Activated CD8-positive, alpha-beta T cell treated with anti-CD3 and anti-CD28 coated beads, Interleukin-2, amount 10 ng/mL, durations not matched to agents 7 days and 5 days (primary cell): ENCODE measurements around the gene MRNIP. TPM values are rescaled to one million over a fixed set of nuclear protein-coding genes. Genes with fewer than 3 reads are reported as not detected.
A peak's percentile ranks its signal among the peaks of the same experiment; 100 is the strongest.

Experiments used
- ATAC-seq: fragments of 150-1000 bp; cut with Tn5 transposase; one replicate; pipeline ENCODE4 v1.10.0; 2021; ENCODE audit warnings: moderate library complexity
- CTCF ChIA-PET: fragments of 350-600 bp; sonication (Branson Sonifier 250); formaldehyde crosslinking; loops from one replicate; lab custom pipeline; 2021; ENCODE audit warnings: antibody characterized with exemption; lab: Charles Lee
- POLR2A ChIA-PET: fragments of 350-600 bp; sonication (Branson Sonifier 250); formaldehyde crosslinking; loops from one replicate; lab custom pipeline; 2021; ENCODE audit warnings: antibody characterized with exemption; lab: Charles Lee
- DNase-seq: peaks from one replicate; pipeline ENCODE4 v3.0.0-alpha.2; 2020
- H3K27ac Mint-ChIP-seq: one replicate; pipeline ENCODE4 v1.8.0; 2021; ENCODE audit warnings: mild to moderate bottlenecking, mixed read lengths
- H3K27me3 Mint-ChIP-seq: one replicate; pipeline ENCODE4 v1.8.0; 2021; ENCODE audit warnings: low read depth, mixed read lengths
- H3K36me3 Mint-ChIP-seq: one replicate; pipeline ENCODE4 v1.8.0; 2021; ENCODE audit warnings: low read depth, mixed read lengths
- H3K4me1 Mint-ChIP-seq: one replicate; pipeline ENCODE4 v1.8.0; 2021; ENCODE audit warnings: low read depth, mixed read lengths
- H3K4me3 Mint-ChIP-seq: one replicate; pipeline ENCODE4 v1.8.0; 2021; ENCODE audit warnings: mild to moderate bottlenecking, mixed read lengths
- H3K9me3 Mint-ChIP-seq: one replicate; pipeline ENCODE4 v1.8.0; 2022; ENCODE audit warnings: mixed read lengths; ENCODE audit not compliant: insufficient read depth
- total RNA-seq, 2 experiments: library from RNA; stranded (reverse); gene quantifications; one replicate each; pipeline ENCODE4 v1.2.3, GENCODE V29; 2021

The MRNIP gene
- total RNA-seq, 2 experiments from 2014 or later, result 16.1 to 17.1 TPM

DNA sequence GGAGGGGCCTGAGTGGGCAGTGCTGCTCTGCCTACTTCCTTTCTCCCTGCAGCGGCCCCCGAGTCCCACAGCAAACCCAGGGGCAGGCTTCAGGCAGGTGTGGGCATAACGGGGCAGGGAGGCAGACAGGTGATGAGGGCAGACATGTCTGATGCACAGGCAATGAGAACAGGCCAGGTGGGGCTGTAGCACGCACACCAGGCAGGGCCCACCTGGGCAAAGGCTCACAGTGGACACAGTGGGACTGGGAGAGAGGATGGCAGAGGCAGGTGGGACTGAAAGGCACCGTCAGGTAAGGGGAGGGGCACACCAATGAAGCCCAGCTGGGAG lies 59.0 kb downstream of the MRNIP start:
- POLR2A ChIA-PET, result no interaction called here
- Mint-ChIP-seq H3K27me3 (no peaks in the 10 kb centered on the region), H3K27ac (no peak overlapping the region), H3K36me3 (peaks cover 36% of the 10 kb centered on the region), H3K4me1 (peaks cover 31% of the 10 kb centered on the region), H3K9me3 (no peaks in the 10 kb centered on the region), H3K4me3 (no peak overlapping the region)
- ATAC-seq, result no peak
- CTCF ChIA-PET, result no interaction called here
- DNase-seq, result no peak

DNA sequence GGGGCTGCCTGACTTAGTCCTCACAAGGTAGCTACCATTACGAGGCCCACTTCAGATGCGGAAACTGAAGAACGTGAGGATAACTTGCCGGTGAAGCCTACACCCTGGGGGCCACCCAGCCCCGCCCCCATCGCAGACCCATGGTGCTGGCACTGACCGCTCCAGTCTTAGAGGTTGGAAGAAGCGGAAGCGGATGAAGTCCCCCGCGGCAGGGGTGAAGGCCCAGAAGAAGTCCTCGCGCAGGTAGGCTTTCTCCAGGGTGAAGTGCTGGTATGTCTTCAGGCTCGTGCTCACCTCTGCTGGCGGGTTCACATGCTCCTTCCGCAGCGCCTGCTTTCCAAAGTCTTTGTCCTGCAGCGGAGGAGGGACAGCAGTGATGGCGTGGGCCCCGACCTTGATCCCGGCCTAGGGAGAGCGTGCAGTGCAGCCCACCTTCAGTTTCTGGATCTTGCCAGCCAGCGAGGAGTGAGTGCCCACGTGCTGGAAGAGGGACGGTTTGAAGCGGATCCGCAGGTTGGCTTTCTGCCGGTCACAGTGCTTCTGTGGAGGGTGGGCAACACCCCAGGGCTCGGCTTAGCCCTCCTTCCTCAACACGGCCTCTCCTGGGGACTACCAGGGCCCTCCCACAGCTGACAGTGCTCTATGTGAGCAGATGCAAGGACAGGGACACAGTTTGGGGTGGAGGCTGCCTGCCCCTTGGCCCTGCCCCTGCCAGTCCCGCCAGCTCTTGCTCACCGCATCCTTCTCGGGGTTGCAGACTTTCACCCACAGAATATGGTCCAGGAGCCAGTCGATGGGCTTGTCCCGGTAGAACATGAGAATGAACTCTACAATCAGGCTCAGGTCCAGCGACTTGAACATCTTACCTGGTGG lies 59.6 kb downstream of the MRNIP start:
- ChIA-PET CTCF (no interaction called here), POLR2A (interaction anchor here (0.6 to 0.9 kb wide), 2 partner anchors 22 to 59 kb away, joined by 3 read pairs; partner anchors contain the start of gene SQSTM1)
- no peak overlapping the region for H3K4me3 Mint-ChIP-seq
- DNase-seq (no peak), ATAC-seq (no peak)
- no peaks in the 10 kb centered on the region for H3K9me3 Mint-ChIP-seq
- no peaks in the 10 kb centered on the region for H3K27me3 Mint-ChIP-seq
- peaks cover 32% of the 10 kb centered on the region for H3K36me3 Mint-ChIP-seq
- no peak overlapping the region for H3K27ac Mint-ChIP-seq
- H3K4me1 Mint-ChIP-seq, result peaks cover 31% of the 10 kb centered on the region

DNA sequence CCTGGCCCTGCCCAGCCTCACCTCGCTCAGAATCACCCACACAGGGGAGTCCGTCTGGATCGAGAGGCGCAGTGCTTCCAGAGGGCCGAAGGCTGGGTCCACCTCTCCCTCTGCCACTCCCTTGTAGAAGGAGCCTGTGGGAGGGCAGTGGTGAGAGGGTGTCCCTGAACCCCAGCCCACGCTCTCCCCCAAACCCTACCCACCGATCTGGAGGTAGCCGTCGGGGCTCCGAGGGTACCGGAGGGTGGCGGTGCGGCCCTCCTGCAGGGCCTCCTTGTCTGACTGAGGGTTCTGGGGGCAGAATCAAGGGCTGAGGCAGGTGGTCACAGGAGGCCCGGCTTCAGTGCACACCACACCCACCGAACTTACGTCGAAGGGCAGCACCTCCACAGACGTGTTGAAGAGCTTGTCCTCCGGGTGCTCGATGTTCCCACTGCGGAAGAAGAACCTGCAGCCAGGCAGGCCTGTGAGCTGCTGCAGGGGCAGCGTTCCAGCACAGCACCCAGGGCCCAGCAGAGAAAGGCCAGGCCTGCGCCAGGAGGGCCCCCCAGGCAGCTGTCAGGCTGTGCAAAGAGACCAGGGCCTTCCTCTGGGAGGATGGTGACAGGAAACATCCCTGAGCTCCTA lies 60.4 kb downstream of the MRNIP start:
- no peak overlapping the region for H3K4me3 Mint-ChIP-seq
- POLR2A ChIA-PET, result interaction anchor here (0.6 to 0.9 kb wide), 2 partner anchors 22 to 60 kb away, joined by 3 read pairs; partner anchors contain the start of gene SQSTM1
- H3K27ac Mint-ChIP-seq, result no peak overlapping the region
- CTCF ChIA-PET, result interaction anchor here (0.7 to 6.3 kb wide), 2 partner anchors 35 to 107 kb away, joined by 3 to 48 read pairs; no protein-coding TSS in a partner anchor
- DNase-seq (no peak), ATAC-seq (no peak)
- no peaks in the 10 kb centered on the region for H3K9me3 Mint-ChIP-seq
- peaks cover 33% of the 10 kb centered on the region for H3K4me1 Mint-ChIP-seq
- H3K36me3 Mint-ChIP-seq, result peaks cover 32% of the 10 kb centered on the region
- H3K27me3 Mint-ChIP-seq, result no peaks in the 10 kb centered on the region

DNA sequence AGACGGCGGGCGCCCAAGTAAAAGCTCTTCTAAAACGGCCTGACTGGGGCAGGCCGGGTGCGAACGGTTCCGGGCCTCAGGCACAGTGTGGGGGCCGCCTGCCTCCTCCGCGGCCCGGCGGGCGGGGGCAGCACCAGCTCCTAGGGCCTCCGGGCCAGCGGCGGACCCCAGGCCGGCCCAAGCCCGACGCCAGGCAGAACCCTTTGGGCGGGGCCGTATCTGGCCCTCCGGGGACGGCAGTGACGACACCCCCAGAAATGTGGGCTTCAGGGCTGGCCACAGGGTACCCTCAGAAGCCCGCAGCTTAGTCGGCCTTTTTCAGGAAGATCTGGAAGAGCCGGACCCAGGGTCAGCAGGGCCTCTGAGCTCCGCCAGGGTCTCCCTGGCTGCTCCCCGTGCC lies 60.9 kb downstream of the MRNIP start:
- no peak for DNase-seq
- no peak for ATAC-seq
- Mint-ChIP-seq H3K4me1 (peaks cover 36% of the 10 kb centered on the region), H3K27ac (no peak overlapping the region), H3K9me3 (no peaks in the 10 kb centered on the region), H3K36me3 (peaks cover 32% of the 10 kb centered on the region), H3K4me3 (no peak overlapping the region), H3K27me3 (no peaks in the 10 kb centered on the region)
- ChIA-PET POLR2A (interaction anchor here (0.5 to 1.1 kb wide), 4 partner anchors 8 to 43 kb away, joined by 3 read pairs; partner anchors contain the start of gene SQSTM1), CTCF (interaction anchor here (0.7 to 6.3 kb wide), 2 partner anchors 35 to 107 kb away, joined by 3 to 48 read pairs; no protein-coding TSS in a partner anchor)

DNA sequence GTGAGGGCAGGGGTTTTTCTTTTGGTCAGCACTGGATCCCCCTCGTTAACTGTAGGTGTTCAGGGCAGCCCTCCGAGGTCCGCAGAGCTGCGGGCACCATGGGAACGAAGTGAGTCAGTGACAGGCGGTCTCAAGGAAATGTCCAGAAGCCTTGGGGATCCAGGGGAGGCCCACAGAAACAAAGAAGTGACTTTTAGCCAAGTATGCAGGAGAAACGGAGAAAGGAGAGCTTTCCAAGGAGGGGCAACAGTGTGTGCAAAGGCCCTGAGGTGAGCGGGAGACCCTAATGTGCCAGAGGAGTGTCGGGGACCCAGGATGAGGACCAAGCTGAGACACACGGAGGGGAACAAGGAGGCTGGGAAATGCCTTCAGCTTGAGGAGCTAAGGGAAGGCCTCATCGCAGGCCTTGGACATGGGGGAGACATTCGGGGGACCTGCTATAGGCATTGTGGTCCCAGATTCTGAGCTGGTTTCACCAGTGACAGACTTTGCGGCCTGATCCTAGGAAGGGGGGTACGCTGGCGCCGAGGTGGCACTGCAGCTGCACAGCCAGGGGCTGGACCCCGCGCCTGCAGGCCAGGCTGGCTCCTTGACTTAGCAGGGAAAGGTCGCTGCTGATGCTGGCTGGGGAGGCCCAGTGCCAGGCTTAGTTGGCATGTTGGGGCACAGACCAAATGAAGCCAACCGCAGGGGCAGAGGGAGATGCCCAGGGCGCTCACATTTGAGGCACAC lies 61.6 kb downstream of the MRNIP start:
- H3K4me1 Mint-ChIP-seq, result peaks cover 38% of the 10 kb centered on the region
- no peak for DNase-seq
- ChIA-PET POLR2A (interaction anchor here (0.5 to 1.1 kb wide), 5 partner anchors 9 to 97 kb away, joined by 3 read pairs; partner anchors contain the start of gene SQSTM1), CTCF (interaction anchor here (0.7 to 6.3 kb wide), 6 partner anchors 22 to 106 kb away, joined by 3 to 48 read pairs (median 3); partner anchors contain the start of gene SQSTM1)
- H3K4me3 Mint-ChIP-seq, result peak overlapping the region; percentile 38
- no peak for ATAC-seq
- H3K36me3 Mint-ChIP-seq, result peaks cover 32% of the 10 kb centered on the region
- H3K9me3 Mint-ChIP-seq, result no peaks in the 10 kb centered on the region
- no peaks in the 10 kb centered on the region for H3K27me3 Mint-ChIP-seq
- peak overlapping the region; percentile 46 for H3K27ac Mint-ChIP-seq

DNA sequence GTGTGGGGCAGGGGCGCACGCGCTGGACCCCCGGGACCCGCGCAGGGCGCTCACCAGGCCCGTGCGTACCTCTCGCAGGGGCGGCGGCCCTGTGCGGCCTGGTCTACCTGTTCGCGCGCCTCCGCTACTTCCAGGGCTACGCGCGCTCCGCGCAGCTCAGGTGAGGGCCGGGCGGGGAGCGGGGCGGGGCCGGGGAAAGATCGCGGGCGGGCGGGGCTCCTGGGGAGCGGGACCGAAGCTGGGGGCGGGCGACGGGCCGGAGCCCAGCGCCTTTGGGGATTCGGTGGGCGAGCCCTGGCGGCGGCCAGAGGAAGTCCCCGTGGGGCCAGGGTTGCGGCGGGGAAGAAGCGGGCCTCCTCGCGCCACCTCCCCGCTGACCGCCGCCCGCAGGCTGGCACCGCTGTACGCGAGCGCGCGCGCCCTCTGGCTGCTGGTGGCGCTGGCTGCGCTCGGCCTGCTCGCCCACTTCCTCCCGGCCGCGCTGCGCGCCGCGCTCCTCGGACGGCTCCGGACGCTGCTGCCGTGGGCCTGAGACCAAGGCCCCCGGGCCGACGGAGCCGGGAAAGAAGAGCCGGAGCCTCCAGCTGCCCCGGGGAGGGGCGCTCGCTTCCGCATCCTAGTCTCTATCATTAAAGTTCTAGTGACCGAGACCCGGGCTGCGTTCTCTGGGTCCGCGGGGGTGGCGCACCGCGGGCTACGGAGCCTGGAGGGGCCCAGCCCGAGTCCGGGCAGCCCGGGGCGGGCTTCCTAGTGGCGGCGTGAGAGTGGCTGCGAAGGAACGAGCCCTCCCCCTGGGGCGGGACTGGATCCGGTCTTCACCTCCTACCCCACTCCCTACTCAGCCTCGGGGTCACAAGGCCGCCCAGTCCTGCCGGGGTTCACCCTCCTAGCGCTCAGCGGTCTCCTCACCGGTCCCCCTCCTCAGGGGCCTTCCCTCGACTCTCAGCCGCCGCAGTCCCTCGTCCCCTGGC lies 62.5 kb downstream of the MRNIP start:
- Mint-ChIP-seq H3K36me3 (peaks cover 27% of the 10 kb centered on the region), H3K4me1 (peaks cover 36% of the 10 kb centered on the region), H3K9me3 (no peaks in the 10 kb centered on the region), H3K4me3 (peak overlapping the region; percentile 36), H3K27ac (peak overlapping the region; percentile 46), H3K27me3 (no peaks in the 10 kb centered on the region)
- CTCF ChIA-PET, result interaction anchor here (0.6 to 6.3 kb wide), 6 partner anchors 19 to 65 kb away, joined by 3 to 48 read pairs (median 3); partner anchors contain the start of gene SQSTM1
- DNase-seq (peak; percentile 72), ATAC-seq (peak; percentile 71)
- POLR2A ChIA-PET, result interaction anchor here (0.8 to 1.1 kb wide), 2 partner anchors 10 to 96 kb away, joined by 3 read pairs; no protein-coding TSS in a partner anchor

DNA sequence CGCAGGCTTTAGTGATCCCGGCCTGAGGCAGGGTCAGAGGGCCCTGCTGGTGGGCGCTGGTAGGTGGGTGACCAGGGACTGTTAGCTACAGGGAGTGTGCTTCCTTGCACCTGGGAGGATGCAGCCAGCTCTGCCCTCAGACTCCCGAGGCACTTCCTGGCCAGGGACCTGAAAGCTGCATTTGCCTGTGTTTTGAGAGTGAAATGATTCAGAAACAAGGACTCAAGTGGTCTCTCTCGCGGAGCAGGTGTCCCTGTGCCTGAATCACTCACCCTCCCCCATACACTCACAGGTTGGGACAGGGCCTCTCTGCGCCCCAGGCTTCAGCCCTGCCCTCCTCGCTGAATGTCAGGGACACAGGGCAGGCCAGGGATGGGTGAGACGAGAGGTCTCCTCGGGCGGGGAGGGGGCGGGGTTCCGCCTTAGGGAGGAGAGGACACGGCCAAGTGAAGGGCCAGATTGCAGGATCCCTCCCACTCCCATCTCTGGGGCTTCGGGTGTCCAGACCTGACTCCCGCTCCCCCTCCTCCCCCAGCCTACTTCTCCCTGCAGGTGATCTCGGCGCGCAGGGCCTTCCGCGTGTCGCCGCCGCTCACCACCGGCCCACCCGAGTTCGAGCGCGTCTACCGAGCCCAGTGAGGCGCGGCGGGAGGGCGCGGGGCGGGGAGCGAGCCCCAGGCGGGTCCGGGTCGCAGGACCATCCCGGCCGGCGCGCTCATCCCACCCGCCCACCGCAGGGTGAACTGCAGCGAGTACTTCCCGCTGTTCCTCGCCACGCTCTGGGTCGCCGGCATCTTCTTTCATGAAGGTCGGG lies 63.4 kb downstream of the MRNIP start:
- POLR2A ChIA-PET, result interaction anchor here (1.3 to 2.0 kb wide), 2 partner anchors 62 to 171 kb away, joined by 4 to 6 read pairs; partner anchors contain the start of gene HNRNPH1
- no peaks in the 10 kb centered on the region for H3K9me3 Mint-ChIP-seq
- no peaks in the 10 kb centered on the region for H3K27me3 Mint-ChIP-seq
- H3K4me3 Mint-ChIP-seq, result peak overlapping the region; percentile 61
- H3K4me1 Mint-ChIP-seq, result peaks cover 36% of the 10 kb centered on the region
- ATAC-seq, result no peak
- DNase-seq, result no peak
- peaks cover 24% of the 10 kb centered on the region for H3K36me3 Mint-ChIP-seq
- H3K27ac Mint-ChIP-seq, result no peak overlapping the region
- CTCF ChIA-PET, result interaction anchor here (0.6 to 6.3 kb wide), 4 partner anchors 20 to 32 kb away, joined by 3 to 48 read pairs (median 8); partner anchors contain the start of gene SQSTM1

DNA sequence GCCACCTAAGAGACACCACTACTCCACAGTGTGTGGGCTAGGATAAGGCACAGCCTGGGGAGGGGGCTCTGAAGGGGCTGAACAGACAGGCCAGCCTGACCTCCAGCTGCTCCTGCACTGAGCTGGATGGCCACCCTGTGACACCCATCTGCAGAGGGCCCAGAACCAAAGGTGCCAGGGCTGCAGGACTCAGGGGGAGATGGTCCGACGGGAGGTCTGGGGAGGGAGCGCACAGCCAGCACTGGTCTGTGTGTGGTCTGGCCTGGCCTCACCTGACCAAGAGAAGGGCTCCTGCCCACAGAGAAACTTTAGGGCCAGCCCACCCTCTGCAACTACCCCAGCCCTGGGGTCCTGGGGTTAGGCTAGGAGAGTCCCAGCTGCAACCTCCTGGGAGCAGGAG lies 64.0 kb downstream of the MRNIP start:
- ChIA-PET CTCF (interaction anchor here (1.1 to 6.3 kb wide), 4 partner anchors 7 to 32 kb away, joined by 3 to 48 read pairs (median 10); partner anchors contain the start of gene SQSTM1), POLR2A (interaction anchor here (1.3 to 2.0 kb wide), 2 partner anchors 61 to 171 kb away, joined by 4 to 6 read pairs; partner anchors contain the start of gene HNRNPH1)
- ATAC-seq (no peak), DNase-seq (no peak)
- Mint-ChIP-seq H3K4me1 (peaks cover 36% of the 10 kb centered on the region), H3K27me3 (no peaks in the 10 kb centered on the region), H3K27ac (no peak overlapping the region), H3K9me3 (no peaks in the 10 kb centered on the region), H3K4me3 (peak overlapping the region; percentile 61), H3K36me3 (peaks cover 21% of the 10 kb centered on the region)

DNA sequence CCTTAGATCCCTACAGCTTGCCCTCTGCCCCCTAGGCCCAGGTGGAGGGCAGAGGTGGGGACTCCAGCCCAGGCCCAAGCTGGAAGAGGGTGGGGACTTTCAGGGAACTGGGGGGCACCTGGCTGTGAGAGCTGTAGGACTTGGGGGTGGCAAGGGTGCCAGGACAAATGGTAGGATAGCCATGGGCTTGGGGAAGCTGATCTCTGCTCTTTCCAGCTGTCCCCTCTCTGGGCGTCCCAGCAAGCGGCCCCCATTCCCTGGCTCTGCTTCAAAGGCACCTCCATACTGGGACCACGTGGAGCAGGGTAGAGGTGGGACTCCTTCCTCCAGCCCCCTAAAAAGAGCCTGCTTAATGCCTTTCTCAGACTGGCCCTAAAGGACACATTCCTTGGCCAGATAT lies 64.4 kb downstream of the MRNIP start:
- CTCF ChIA-PET, result interaction anchor here (1.1 to 6.3 kb wide), 4 partner anchors 8 to 32 kb away, joined by 3 to 48 read pairs (median 10); partner anchors contain the start of gene SQSTM1
- POLR2A ChIA-PET, result interaction anchor here (0.6 to 2.0 kb wide), 4 partner anchors 33 to 170 kb away, joined by 3 to 6 read pairs (median 4); partner anchors contain the start of gene HNRNPH1
- no peak for ATAC-seq
- no peaks in the 10 kb centered on the region for H3K27me3 Mint-ChIP-seq
- peak overlapping the region; percentile 82 for H3K27ac Mint-ChIP-seq
- no peaks in the 10 kb centered on the region for H3K9me3 Mint-ChIP-seq
- no peak for DNase-seq
- peaks cover 17% of the 10 kb centered on the region for H3K36me3 Mint-ChIP-seq
- H3K4me1 Mint-ChIP-seq, result peaks cover 35% of the 10 kb centered on the region
- peak overlapping the region; percentile 61 for H3K4me3 Mint-ChIP-seq
